Measurements from ENCODE around the gene OCEL1.
A peak's percentile ranks its signal among the peaks of the same experiment; 100 is the strongest.
"Not testable (repeated sequence)": the region's sequence is repeated elsewhere in the genome, so short reads cannot be mapped to it uniquely, and the experiment has no call there.

OCEL1 gene

GRCh38 chr19:17266589-17266974, 40.6 kb downstream of the OCEL1 start:
- DNase-seq, result no peak

- DNase-seq, result peak; percentile 63 to 84 (median 76)
Measured at GRCh38 chr19:17266975-17267788, 41.2 kb downstream of the OCEL1 start, which contains the start of gene BABAM1. Gene BABAM1 (plus strand): TSS chr19:17267443. CDS start chr19:17268807, 1,364 bp downstream.

DNA sequence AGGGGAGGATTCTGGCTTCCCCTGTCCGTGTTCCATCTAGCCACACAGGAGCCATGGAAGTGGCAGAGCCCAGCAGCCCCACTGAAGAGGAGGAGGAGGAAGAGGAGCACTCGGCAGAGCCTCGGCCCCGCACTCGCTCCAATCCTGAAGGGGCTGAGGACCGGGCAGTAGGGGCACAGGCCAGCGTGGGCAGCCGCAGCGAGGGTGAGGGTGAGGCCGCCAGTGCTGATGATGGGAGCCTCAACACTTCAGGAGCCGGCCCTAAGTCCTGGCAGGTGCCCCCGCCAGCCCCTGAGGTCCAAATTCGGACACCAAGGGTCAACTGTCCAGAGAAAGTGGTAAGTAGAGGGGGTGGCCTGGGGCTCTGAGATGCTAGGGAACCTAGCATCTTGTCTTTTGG, 42.7 kb downstream of the OCEL1 start:
- DNase-seq, result no peak

DNA sequence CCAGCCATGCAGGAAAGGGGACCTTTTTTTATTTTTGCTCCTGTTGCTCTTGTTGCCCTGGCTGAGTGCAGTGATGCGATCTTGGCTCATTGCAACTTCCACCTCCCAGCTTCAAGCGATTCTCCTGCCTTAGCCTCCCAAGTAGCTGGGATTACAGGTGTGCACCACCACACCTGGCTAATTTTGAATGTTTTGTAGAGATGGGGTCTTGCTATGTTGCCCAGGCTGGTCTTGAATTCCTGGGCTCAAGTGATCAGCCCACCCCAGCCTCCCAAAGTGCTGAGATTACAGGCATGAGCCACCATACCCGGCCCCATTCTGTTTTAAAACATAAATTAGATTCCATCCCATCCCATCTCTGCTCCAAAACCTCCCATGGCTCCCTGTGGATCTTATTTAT, 48.9 kb downstream of the OCEL1 start:
- DNase-seq, result not testable (repeated sequence)

GRCh38 chr19:17275441-17276175, 49.6 kb downstream of the OCEL1 start:
- no peak for DNase-seq
